Neural cell (in vitro differentiated cells): ENCODE measurements around the gene UFD1. TPM values are rescaled to one million over a fixed set of nuclear protein-coding genes. Genes with fewer than 3 reads are reported as not detected.

Source experiments
- H2AFZ ChIP-seq: fragments of 200-600, 300-800 bp; sonication (generic), shearing (Covaris generic); 2 replicates; pipeline ENCODE4 v1.6.0; 2014; ENCODE audit warnings: low read depth, mild to moderate bottlenecking, antibody characterized with exemption, low read length, moderate library complexity
- H3F3A ChIP-seq: fragments of 200-600 bp; shearing (Covaris generic); 2 replicates; pipeline ENCODE4 v1.6.1; 2016; ENCODE audit warnings: mild to moderate bottlenecking, moderate library complexity, mixed read lengths, antibody characterized with exemption, low read length; ENCODE audit not compliant: insufficient read depth, poor library complexity, severe bottlenecking
- H3K27ac ChIP-seq: fragments of 200-600, 300-800 bp; sonication (generic), shearing (Covaris generic); 2 replicates; pipeline ENCODE4 v1.5.1; 2014; ENCODE audit warnings: mild to moderate bottlenecking, low read length, moderate library complexity
- H3K27me3 ChIP-seq: fragments of 300-800, 200-600 bp; sonication (generic), shearing (Covaris generic); 2 replicates; pipeline ENCODE4 v1.6.0; 2014; ENCODE audit warnings: mild to moderate bottlenecking, low read depth, low read length, moderate library complexity; ENCODE audit not compliant: insufficient read depth
- H3K36me3 ChIP-seq: fragments of 300-800, 200-600 bp; sonication (generic), shearing (Covaris generic); 2 replicates; pipeline ENCODE4 v1.5.1; 2014; ENCODE audit warnings: mild to moderate bottlenecking, antibody characterized with exemption, low read length, moderate library complexity; ENCODE audit not compliant: insufficient read depth
- H3K4me2 ChIP-seq: fragments of 300-800, 200-600 bp; sonication (generic), shearing (Covaris generic); 2 replicates; pipeline ENCODE4 v1.6.0; 2014; ENCODE audit warnings: mild to moderate bottlenecking, low read length
- H3K4me3 ChIP-seq: fragments of 300-800, 200-600 bp; sonication (generic), shearing (Covaris generic); 2 replicates; pipeline ENCODE4 v1.5.1; 2014; ENCODE audit warnings: mild to moderate bottlenecking, low read length, moderate library complexity
- H3K79me2 ChIP-seq: fragments of 200-600 bp; shearing (Covaris generic); replicated peaks from 2 replicates; pipeline ENCODE4 v1.6.0; 2014; ENCODE audit warnings: mild to moderate bottlenecking, low read length, moderate library complexity; ENCODE audit not compliant: insufficient read depth
- H3K9ac ChIP-seq: fragments of 300-800, 200-600 bp; sonication (generic), shearing (Covaris generic); 2 replicates; pipeline ENCODE4 v1.6.1; 2016; ENCODE audit warnings: mild to moderate bottlenecking, low read length, mixed read lengths
- H3K9me2 ChIP-seq: fragments of 200-600 bp; shearing (Covaris generic); 2 replicates; pipeline ENCODE4 v1.6.1; 2016; ENCODE audit warnings: mild to moderate bottlenecking, low read length, mixed read lengths; ENCODE audit not compliant: insufficient read depth
- H3K9me3 ChIP-seq: fragments of 200-600, 300-800 bp; sonication (generic), shearing (Covaris generic); 2 replicates; pipeline ENCODE4 v1.6.1; 2016; ENCODE audit warnings: mild to moderate bottlenecking, mixed run types, low read length, moderate library complexity, mixed read lengths
- H4K20me1 ChIP-seq: fragments of 200-600 bp; shearing (Covaris generic); 2 replicates; pipeline ENCODE4 v1.6.1; 2016; ENCODE audit warnings: mild to moderate bottlenecking, mixed run types; ENCODE audit not compliant: insufficient read depth
- EP300 ChIP-seq: fragments of 450-650 bp; conservative IDR thresholded peaks from 2 replicates; pipeline ENCODE4 v1.6.1; 2014; ENCODE audit warnings: antibody characterized with exemption, mild to moderate bottlenecking, moderate library complexity; ENCODE audit not compliant: poor library complexity, severe bottlenecking
- EZH2 ChIP-seq: fragments of 200-600, 300-800 bp; shearing (Covaris generic), sonication (generic); IDR thresholded peaks from 2 replicates; pipeline ENCODE4 v1.6.1; 2014; ENCODE audit warnings: antibody characterized with exemption, low read length, borderline replicate concordance, mild to moderate bottlenecking; ENCODE audit not compliant: insufficient read depth, poor library complexity, severe bottlenecking
- MXI1 ChIP-seq: fragments of 450-650 bp; conservative IDR thresholded peaks from 2 replicates; pipeline ENCODE4 v1.6.1; 2014; ENCODE audit warnings: antibody characterized with exemption, mild to moderate bottlenecking; ENCODE audit not compliant: poor library complexity, severe bottlenecking
- POLR2AphosphoS5 ChIP-seq: IDR thresholded peaks from 2 replicates; pipeline ENCODE4 v1.6.1; 2012
- RAD21 ChIP-seq: fragments of 450-650 bp; conservative IDR thresholded peaks from 2 replicates; pipeline ENCODE4 v1.6.1; 2014; ENCODE audit warnings: antibody characterized with exemption, mild to moderate bottlenecking, moderate library complexity
- SMC3 ChIP-seq: fragments of 450-650 bp; conservative IDR thresholded peaks from 2 replicates; pipeline ENCODE4 v1.6.1; 2014; ENCODE audit warnings: antibody characterized with exemption, mild to moderate bottlenecking, moderate library complexity; ENCODE audit not compliant: poor library complexity
- TAF1 ChIP-seq: IDR thresholded peaks from 2 replicates; pipeline ENCODE4 v1.6.1; 2012; ENCODE audit warnings: low read depth
- polyA plus RNA-seq: library from polyadenylated mRNA; depleted of rRNA; stranded (reverse); fragments of >200 nt; gene quantifications from 2 replicates; pipeline ENCODE4 v1.2.3, GENCODE V29; 2014
- TF ChIP-seq, protein P1 (sequence below): fragments of 450-650 bp; IDR thresholded peaks from 2 replicates; pipeline ENCODE4 v1.5.1; 2014; ENCODE audit warnings: antibody characterized with exemption, mild to moderate bottlenecking, moderate library complexity; ENCODE audit not compliant: poor library complexity, severe bottlenecking
- TF ChIP-seq, protein P2 (sequence below): IDR thresholded peaks from 2 replicates; pipeline ENCODE4 v1.6.1; 2012; ENCODE audit warnings: borderline replicate concordance

The UFD1 gene
- polyA plus RNA-seq, 1 donor from 2014 or later, result 56.9 TPM

DNA sequence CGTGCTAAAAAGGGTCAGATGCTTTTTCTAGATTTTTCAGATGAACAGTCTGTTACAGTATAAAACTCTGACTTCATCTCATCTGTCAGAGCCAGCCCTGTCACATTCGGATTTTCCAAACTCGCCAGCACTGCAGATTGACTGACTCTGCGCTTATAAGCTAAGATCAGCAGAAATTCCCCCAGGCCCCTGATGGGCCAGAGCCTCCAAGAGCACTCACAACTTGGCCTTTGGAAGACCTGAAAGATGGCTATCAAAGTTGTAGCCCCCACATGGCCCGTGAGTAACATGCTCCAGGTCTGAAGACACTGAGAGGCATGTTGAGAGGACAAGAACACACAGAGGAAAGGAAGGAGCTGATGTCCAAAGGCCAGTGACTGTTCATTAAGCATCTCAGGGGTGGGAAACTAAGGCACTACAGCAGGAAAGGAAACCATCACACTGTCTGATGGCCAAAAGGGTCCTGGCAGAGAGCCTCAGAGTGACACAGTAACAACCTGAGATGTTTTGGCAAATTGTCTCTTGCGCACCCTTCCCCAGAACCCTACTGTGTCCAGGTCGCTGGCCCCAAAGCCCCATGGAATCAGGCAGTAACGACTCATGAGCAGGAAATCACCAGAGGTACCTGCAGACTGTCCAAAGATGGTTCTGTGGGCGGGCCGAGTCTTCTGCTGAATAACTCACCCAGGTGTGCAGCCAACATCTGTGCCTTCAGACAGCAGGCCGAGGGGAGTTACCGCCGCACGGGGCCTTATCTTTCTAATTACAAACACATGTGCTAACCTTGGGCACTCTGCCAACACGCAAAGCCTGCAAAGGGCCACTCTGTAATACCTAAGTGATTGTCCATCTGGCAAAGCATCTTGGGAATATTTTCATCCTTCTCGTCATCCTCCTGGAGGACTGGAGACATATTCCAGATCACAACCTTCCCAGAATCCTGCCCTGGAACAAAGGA lies 71.1 kb downstream of the UFD1 start:
- H3K9me3 ChIP-seq, result no peaks in the 10 kb centered on the region
- peaks cover 6% of the 10 kb centered on the region for H3K36me3 ChIP-seq
- H3K4me3 ChIP-seq, result no peak overlapping the region

DNA sequence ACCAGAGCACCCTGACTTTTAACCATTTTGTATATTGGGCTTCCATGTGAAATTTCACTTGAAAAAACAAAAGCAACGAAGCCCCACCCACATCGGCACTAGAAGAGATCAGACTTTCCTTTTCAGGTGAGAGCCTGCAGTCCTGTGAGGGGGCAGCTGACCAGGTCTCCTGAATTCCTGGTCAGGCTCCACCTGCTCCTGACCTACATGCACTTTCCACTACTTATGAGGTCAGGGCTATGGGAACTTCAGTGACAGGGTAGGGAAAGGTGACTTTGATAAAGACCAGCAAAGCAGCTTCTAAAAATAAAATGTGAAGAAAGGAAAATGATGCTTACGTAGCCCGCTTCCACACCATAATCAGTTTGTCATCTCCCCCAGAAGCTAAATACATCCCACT lies 72.1 kb downstream of the UFD1 start:
- Histone ChIP-seq H3K27ac (no peak overlapping the region), H4K20me1 (no peaks in the 10 kb centered on the region), H3K36me3 (peaks cover 6% of the 10 kb centered on the region), H3K9me2 (no peaks in the 10 kb centered on the region), H3K79me2 (peaks cover 6% of the 10 kb centered on the region), H3K4me3 (no peak overlapping the region), H3F3A (no peaks in the 10 kb centered on the region), H3K9ac (no peak overlapping the region), H2AFZ (no peak overlapping the region), H3K9me3 (no peaks in the 10 kb centered on the region), H3K27me3 (no peaks in the 10 kb centered on the region), H3K4me2 (no peak overlapping the region)
- no peak for TF ChIP-seq EP300
- TF ChIP-seq EZH2, result no peak
- TF ChIP-seq SMC3, result no peak
- no peak for TF ChIP-seq POLR2AphosphoS5
- TF ChIP-seq, protein P1, sequence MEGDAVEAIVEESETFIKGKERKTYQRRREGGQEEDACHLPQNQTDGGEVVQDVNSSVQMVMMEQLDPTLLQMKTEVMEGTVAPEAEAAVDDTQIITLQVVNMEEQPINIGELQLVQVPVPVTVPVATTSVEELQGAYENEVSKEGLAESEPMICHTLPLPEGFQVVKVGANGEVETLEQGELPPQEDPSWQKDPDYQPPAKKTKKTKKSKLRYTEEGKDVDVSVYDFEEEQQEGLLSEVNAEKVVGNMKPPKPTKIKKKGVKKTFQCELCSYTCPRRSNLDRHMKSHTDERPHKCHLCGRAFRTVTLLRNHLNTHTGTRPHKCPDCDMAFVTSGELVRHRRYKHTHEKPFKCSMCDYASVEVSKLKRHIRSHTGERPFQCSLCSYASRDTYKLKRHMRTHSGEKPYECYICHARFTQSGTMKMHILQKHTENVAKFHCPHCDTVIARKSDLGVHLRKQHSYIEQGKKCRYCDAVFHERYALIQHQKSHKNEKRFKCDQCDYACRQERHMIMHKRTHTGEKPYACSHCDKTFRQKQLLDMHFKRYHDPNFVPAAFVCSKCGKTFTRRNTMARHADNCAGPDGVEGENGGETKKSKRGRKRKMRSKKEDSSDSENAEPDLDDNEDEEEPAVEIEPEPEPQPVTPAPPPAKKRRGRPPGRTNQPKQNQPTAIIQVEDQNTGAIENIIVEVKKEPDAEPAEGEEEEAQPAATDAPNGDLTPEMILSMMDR, result no peak
- TF ChIP-seq TAF1, result no peak
- no peak for TF ChIP-seq RAD21
- TF ChIP-seq, protein P2, sequence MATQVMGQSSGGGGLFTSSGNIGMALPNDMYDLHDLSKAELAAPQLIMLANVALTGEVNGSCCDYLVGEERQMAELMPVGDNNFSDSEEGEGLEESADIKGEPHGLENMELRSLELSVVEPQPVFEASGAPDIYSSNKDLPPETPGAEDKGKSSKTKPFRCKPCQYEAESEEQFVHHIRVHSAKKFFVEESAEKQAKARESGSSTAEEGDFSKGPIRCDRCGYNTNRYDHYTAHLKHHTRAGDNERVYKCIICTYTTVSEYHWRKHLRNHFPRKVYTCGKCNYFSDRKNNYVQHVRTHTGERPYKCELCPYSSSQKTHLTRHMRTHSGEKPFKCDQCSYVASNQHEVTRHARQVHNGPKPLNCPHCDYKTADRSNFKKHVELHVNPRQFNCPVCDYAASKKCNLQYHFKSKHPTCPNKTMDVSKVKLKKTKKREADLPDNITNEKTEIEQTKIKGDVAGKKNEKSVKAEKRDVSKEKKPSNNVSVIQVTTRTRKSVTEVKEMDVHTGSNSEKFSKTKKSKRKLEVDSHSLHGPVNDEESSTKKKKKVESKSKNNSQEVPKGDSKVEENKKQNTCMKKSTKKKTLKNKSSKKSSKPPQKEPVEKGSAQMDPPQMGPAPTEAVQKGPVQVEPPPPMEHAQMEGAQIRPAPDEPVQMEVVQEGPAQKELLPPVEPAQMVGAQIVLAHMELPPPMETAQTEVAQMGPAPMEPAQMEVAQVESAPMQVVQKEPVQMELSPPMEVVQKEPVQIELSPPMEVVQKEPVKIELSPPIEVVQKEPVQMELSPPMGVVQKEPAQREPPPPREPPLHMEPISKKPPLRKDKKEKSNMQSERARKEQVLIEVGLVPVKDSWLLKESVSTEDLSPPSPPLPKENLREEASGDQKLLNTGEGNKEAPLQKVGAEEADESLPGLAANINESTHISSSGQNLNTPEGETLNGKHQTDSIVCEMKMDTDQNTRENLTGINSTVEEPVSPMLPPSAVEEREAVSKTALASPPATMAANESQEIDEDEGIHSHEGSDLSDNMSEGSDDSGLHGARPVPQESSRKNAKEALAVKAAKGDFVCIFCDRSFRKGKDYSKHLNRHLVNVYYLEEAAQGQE, result no peak

More for the DNA sequence above, 71.1 kb downstream of the UFD1 start:
- Histone ChIP-seq H3K79me2 (peaks cover 15% of the 10 kb centered on the region), H3K27ac (no peak overlapping the region), H3K4me2 (no peak overlapping the region), H4K20me1 (no peaks in the 10 kb centered on the region), H3K27me3 (no peaks in the 10 kb centered on the region), H3K9me2 (no peaks in the 10 kb centered on the region), H2AFZ (no peak overlapping the region), H3K9ac (no peak overlapping the region), H3F3A (no peaks in the 10 kb centered on the region)
- TF ChIP-seq POLR2AphosphoS5 (no peak), RAD21 (no peak), TAF1 (no peak), SMC3 (no peak), EP300 (no peak), MXI1 (no peak), EZH2 (no peak)
- TF ChIP-seq, protein P1, result no peak
- TF ChIP-seq, protein P2, result no peak
